RPMI7951 (cell line): ENCODE measurements around the gene MRPL36. TPM values are rescaled to one million over a fixed set of nuclear protein-coding genes. Genes with fewer than 3 reads are reported as not detected.

ENCODE experiments used
- DNase-seq: peaks from one replicate; pipeline ENCODE4 v3.0.0-alpha.2; 2012; ENCODE audit warnings: low read depth
- total RNA-seq: library from RNA; depleted of rRNA; stranded (reverse); fragments of >200 nt; shearing (Covaris generic); gene quantifications from 2 replicates; pipeline ENCODE4 v1.2.3, GENCODE V29; 2014; rRNA removed

MRPL36 gene
- total RNA-seq, 1 experiment from 2014 or later: 81.1 TPM

DNA sequence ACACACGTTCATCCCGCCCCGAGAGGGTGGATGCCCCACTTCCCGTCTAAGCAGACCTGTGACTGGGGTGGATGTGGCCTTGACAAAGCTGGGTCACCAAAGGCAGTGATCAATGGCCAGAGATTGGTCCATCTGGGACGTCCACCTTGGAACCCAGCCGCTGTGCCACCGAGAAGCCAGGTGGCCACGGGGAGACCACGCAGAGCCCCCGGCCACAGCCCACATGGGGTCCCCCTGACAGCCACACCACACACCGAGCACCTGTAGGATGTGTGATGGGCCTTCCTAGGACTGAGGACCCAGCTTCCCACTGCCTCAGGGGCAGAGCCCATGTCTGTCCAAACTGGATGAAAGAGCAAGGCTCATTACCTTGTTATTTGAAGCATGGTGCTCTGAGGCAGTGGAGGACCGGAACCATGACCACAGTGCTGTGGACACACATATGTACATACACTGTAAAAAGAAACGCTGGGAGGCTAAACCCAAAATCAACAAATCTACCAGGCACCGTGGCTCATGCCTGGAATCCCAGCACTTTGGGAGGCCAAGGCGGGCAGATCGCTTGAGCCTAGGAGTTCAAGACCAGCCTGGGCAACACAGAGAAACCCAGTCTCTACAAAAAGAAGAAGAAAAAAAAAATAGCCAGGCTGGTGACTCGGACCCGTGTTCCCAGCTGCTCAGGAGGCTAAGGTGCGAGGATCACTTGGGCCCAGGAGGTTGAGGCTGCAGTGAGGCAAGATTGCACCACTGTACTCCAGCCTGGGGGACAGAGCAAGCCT, 50.1 kb downstream of the MRPL36 start:
- DNase-seq: no peak

DNA sequence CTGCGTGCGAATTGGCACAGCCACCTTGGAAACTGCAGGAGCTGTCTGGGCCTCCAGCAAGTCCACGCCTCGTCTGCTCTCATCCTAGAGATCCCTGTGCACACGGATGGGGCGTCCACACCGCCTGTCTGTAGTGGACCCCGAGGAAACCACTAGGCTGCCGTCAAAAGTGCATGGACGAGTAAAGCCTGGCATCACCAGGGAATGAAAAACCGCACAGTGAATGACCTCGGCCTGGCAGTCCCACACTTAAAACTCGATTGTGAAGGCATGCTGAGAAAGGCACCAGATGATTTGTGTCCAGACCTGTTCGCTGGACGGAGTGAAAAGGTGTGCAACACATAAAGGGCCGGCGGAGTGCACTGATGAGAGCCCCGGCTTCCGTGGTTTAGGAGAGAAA, 50.8 kb downstream of the MRPL36 start:
- no peak for DNase-seq

Other genes with a start within 250 kb of the MRPL36 start
- 38.3 and 79.5 TPM in 2 replicates for gene NDUFS6, start 1.6 kb upstream of the MRPL36 start, total RNA-seq
- gene IRX4, start 83.1 kb upstream of the MRPL36 start, total RNA-seq: not detected in 2 replicates